SK-MEL-5 (cell line): ENCODE results near the gene BEAN1. TPM values are rescaled to one million over a fixed set of nuclear protein-coding genes. Genes with fewer than 3 reads are reported as not detected.

Experiments used
- DNase-seq: peaks from one replicate; pipeline ENCODE4 v3.0.0-alpha.2; 2016; ENCODE audit warnings: low read depth, low spot score
- in situ Hi-C: cut with HindIII; loops from 2 replicates; pipeline ENCODE4 v1.10.0; 2016; ENCODE audit warnings: low sequenced_read_pairs, high pct_unique_total_duplicates, low pct_unique_long_range_greater_than_20kb
- total RNA-seq: library from RNA; depleted of rRNA; stranded (reverse); fragments of >200 nt; shearing (Covaris generic); gene quantifications from 2 replicates; pipeline ENCODE4 v1.2.3, GENCODE V29; 2014

The BEAN1 gene
- total RNA-seq, 1 experiment from 2014 or later = not detected

GRCh38 chr16:66430214-66430613, 3.1 kb downstream of the BEAN1 start:
- no peak for DNase-seq
- in situ Hi-C loops = no loop called here

GRCh38 chr16:66431760-66432159, 4.7 kb downstream of the BEAN1 start:
- DNase-seq = no peak
- in situ Hi-C loops = no loop called here

- DNase-seq = peak; percentile 23
- in situ Hi-C loops = no loop called here
Observed at GRCh38 chr16:66432429-66432828, 5.3 kb downstream of the BEAN1 start.

GRCh38 chr16:66434619-66435430, 7.7 kb downstream of the BEAN1 start:
- in situ Hi-C loops = no loop called here
- DNase-seq = no peak

- no peak for DNase-seq
- in situ Hi-C loops = no loop called here
Observed at GRCh38 chr16:66435896-66436295, 8.8 kb downstream of the BEAN1 start.

GRCh38 chr16:66437391-66437945, 10.4 kb downstream of the BEAN1 start:
- in situ Hi-C loops = no loop called here
- no peak for DNase-seq

- no peak for DNase-seq
- in situ Hi-C loops = no loop called here
Observed at GRCh38 chr16:66438536-66438935, 11.4 kb downstream of the BEAN1 start.

- DNase-seq = no peak
- in situ Hi-C loops = no loop called here
Observed at GRCh38 chr16:66439051-66439730, 12.1 kb downstream of the BEAN1 start.

GRCh38 chr16:66440271-66440802, 13.2 kb downstream of the BEAN1 start:
- DNase-seq = no peak
- in situ Hi-C loops = no loop called here

- no peak for DNase-seq
- in situ Hi-C loops = no loop called here
Observed at GRCh38 chr16:66440970-66441369, 13.9 kb downstream of the BEAN1 start.

- in situ Hi-C loops = no loop called here
- DNase-seq = no peak
Observed at GRCh38 chr16:66441586-66442375, 14.7 kb downstream of the BEAN1 start.

GRCh38 chr16:66442502-66443268, 15.6 kb downstream of the BEAN1 start:
- DNase-seq = no peak
- in situ Hi-C loops = no loop called here

- DNase-seq = no peak
- in situ Hi-C loops = no loop called here
Observed at GRCh38 chr16:66443269-66443652, 16.2 kb downstream of the BEAN1 start.

GRCh38 chr16:66444049-66444481, 17.0 kb downstream of the BEAN1 start:
- in situ Hi-C loops = no loop called here
- no peak for DNase-seq

- in situ Hi-C loops = no loop called here
- DNase-seq = no peak
Observed at GRCh38 chr16:66446737-66447136, 19.6 kb downstream of the BEAN1 start.

GRCh38 chr16:66447491-66447890, 20.4 kb downstream of the BEAN1 start:
- in situ Hi-C loops = no loop called here
- DNase-seq = no peak

GRCh38 chr16:66451548-66451947, 24.5 kb downstream of the BEAN1 start:
- no peak for DNase-seq
- in situ Hi-C loops = no loop called here
